SK-N-SH (cell line): ENCODE results near the gene LPXN.

ENCODE experiments used
- EP300 ChIP-seq, 2 experiments: IDR thresholded peaks; 2 replicates each; pipeline versions ENCODE4 v1.4.0 to v1.6.1; 2012; ENCODE audit warnings: borderline replicate concordance in 1 of 2, low read depth in 1 of 2, low read length in 1 of 2
- EZH2phosphoT487 ChIP-seq: fragments of 200-600 bp; sonication (generic); IDR thresholded peaks from 2 replicates; pipeline ENCODE4 v1.6.1; 2017; ENCODE audit warnings: low read depth, mixed run types, mild to moderate bottlenecking, antibody characterized with exemption, moderate library complexity, borderline replicate concordance
- GABPA ChIP-seq: IDR thresholded peaks from 2 replicates; pipeline ENCODE4 v1.4.0; 2012; ENCODE audit warnings: low read depth, mild to moderate bottlenecking
- JUND ChIP-seq: IDR thresholded peaks from 2 replicates; pipeline ENCODE4 v1.4.0; 2012
- NFIC ChIP-seq: IDR thresholded peaks from 2 replicates; pipeline ENCODE4 v1.4.0; 2012; ENCODE audit warnings: borderline replicate concordance
- RAD21 ChIP-seq: IDR thresholded peaks from 2 replicates; pipeline ENCODE4 v1.6.1; 2012; ENCODE audit warnings: mild to moderate bottlenecking, low read length
- TCF12 ChIP-seq: IDR thresholded peaks from 2 replicates; pipeline ENCODE4 v1.4.0; 2012
- TF ChIP-seq, protein P1 (sequence below): IDR thresholded peaks from 2 replicates; pipeline ENCODE4 v1.4.0; 2012; ENCODE audit warnings: low read depth
- TF ChIP-seq, protein P2 (sequence below): fragments of 200-600 bp; sonication (generic); IDR thresholded peaks from 2 replicates; pipeline ENCODE4 v1.6.1; 2017; ENCODE audit warnings: antibody characterized with exemption, mild to moderate bottlenecking, moderate library complexity
- TF ChIP-seq, protein P3 (sequence below): fragments of 150-350 bp; IDR thresholded peaks from 2 replicates; pipeline ENCODE4 v1.6.1; 2017; ENCODE audit warnings: antibody characterized with exemption, low read length, low read depth, borderline replicate concordance

DNA sequence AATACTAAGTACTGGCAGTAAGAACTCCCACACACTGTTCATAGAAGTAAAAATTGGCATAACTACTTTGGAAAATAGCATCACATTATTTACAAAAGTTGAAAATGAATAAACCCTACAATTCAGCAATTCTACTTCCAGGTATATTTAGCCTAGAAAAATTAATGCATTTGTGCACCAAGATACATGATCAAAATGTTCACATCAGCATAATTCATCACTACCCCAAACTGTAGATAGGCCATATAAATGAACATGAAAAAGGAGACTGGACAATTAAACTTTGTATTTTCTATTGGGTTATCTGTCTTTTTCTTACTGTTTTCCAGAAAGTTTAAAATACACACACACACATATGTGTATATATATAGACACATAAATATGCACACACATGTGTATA lies 73.7 kb downstream of the LPXN start:
- no peak for TF ChIP-seq EP300 (IDR thresholded peaks at IDR 0.05; ENCODE audit: borderline replicate concordance in 1 of 2, low read depth in 1 of 2, low read length in 1 of 2)
- TF ChIP-seq, protein P1, sequence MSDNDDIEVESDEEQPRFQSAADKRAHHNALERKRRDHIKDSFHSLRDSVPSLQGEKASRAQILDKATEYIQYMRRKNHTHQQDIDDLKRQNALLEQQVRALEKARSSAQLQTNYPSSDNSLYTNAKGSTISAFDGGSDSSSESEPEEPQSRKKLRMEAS = no peak
- TF ChIP-seq RAD21 = no peak
- TF ChIP-seq JUND = no peak
- TF ChIP-seq EZH2phosphoT487 = no peak
- TF ChIP-seq, protein P2, sequence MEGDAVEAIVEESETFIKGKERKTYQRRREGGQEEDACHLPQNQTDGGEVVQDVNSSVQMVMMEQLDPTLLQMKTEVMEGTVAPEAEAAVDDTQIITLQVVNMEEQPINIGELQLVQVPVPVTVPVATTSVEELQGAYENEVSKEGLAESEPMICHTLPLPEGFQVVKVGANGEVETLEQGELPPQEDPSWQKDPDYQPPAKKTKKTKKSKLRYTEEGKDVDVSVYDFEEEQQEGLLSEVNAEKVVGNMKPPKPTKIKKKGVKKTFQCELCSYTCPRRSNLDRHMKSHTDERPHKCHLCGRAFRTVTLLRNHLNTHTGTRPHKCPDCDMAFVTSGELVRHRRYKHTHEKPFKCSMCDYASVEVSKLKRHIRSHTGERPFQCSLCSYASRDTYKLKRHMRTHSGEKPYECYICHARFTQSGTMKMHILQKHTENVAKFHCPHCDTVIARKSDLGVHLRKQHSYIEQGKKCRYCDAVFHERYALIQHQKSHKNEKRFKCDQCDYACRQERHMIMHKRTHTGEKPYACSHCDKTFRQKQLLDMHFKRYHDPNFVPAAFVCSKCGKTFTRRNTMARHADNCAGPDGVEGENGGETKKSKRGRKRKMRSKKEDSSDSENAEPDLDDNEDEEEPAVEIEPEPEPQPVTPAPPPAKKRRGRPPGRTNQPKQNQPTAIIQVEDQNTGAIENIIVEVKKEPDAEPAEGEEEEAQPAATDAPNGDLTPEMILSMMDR = no peak
- TF ChIP-seq, protein P3, sequence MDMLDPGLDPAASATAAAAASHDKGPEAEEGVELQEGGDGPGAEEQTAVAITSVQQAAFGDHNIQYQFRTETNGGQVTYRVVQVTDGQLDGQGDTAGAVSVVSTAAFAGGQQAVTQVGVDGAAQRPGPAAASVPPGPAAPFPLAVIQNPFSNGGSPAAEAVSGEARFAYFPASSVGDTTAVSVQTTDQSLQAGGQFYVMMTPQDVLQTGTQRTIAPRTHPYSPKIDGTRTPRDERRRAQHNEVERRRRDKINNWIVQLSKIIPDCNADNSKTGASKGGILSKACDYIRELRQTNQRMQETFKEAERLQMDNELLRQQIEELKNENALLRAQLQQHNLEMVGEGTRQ = no peak
- TF ChIP-seq GABPA = no peak
- no peak for TF ChIP-seq NFIC
- TF ChIP-seq TCF12 = no peak
